Measurements from ENCODE around the gene SORBS2. TPM values are rescaled to one million over a fixed set of nuclear protein-coding genes. Genes with fewer than 3 reads are reported as not detected.
A peak's percentile ranks its signal among the peaks of the same experiment; 100 is the strongest.
"Not testable (repeated sequence)": the region's sequence is repeated elsewhere in the genome, so short reads cannot be mapped to it uniquely, and the experiment has no call there.

The SORBS2 gene
- total RNA-seq (2021) = 29.5 to 44.5 TPM (median 31.4 TPM) in 3 replicates
- percentile 59 among the genes with signal in this experiment for Bru-seq, nascent RNA
- long read RNA-seq, experiment 1, full-length matches to known transcripts = 3 of 64 reads
- long read RNA-seq, experiment 1, partial matches to known transcripts = 11 of 64 reads
- long read RNA-seq, experiment 1, other reads (novel, unspliced or antisense) = 50 of 64 reads
- long read RNA-seq, experiment 2, partial matches to known transcripts = 3 of 20 reads
- long read RNA-seq, experiment 2, other reads (novel, unspliced or antisense) = 17 of 20 reads
- long read RNA-seq, experiment 3, partial matches to known transcripts = 2 of 8 reads
- long read RNA-seq, experiment 3, other reads (novel, unspliced or antisense) = 5 of 8 reads

- POLR2A ChIA-PET = no interaction called here
- peak within 1 kb of the TSS; percentile 77 for H3K27ac Mint-ChIP-seq
- CTCF ChIA-PET = interaction anchor here (0.7 to 1.1 kb wide), 5 partner anchors 27 to 227 kb away, joined by 3 to 5 read pairs (median 4); no protein-coding TSS in a partner anchor
- peak within 1 kb of the TSS; percentile 34 for H3K4me3 Mint-ChIP-seq
- 0 out of 2 replicates have a peak, but pooled peaks cover 1% of the 10 kb centered on the region for H3K9me3 Mint-ChIP-seq
- H3K4me1 Mint-ChIP-seq = peaks cover 50% of the 10 kb centered on the region
- peak; percentile 77 for ATAC-seq
- H3K36me3 Mint-ChIP-seq = no peaks in the 10 kb centered on the region
- no peak for DNase-seq (ENCODE audit: low spot score)
- H3K27me3 Mint-ChIP-seq (ENCODE audit: low read depth) = no peaks in the 10 kb centered on the region; the same call in 1 of the 2 replicates
- TF ChIP-seq MLX (CRISPR knock-in tag; IDR thresholded peaks at IDR 0.05) = no peak
- no peak for TF ChIP-seq E2F4 (CRISPR knock-in tag; IDR thresholded peaks at IDR 0.05; ENCODE audit: borderline replicate concordance, low read depth)
- no peak for TF ChIP-seq SMAD4 (CRISPR knock-in tag; IDR thresholded peaks at IDR 0.05)
- no peak for TF ChIP-seq MXD4 (CRISPR knock-in tag; IDR thresholded peaks at IDR 0.05; ENCODE audit: borderline replicate concordance)
- TF ChIP-seq E2F1 (CRISPR knock-in tag; IDR thresholded peaks at IDR 0.05) = no peak
- no peak for TF ChIP-seq JAZF1 (CRISPR knock-in tag; IDR thresholded peaks at IDR 0.05)
Observed at GRCh38 chr4:185811509-185812364, at the start of gene SORBS2. SORBS2 (minus strand) TSS chr4:185812194; CDS start chr4:185690571, 121,623 bp downstream.

GRCh38 chr4:185859111-185859510 lies 47.1 kb upstream of the SORBS2 start:
- ChIA-PET POLR2A (no interaction called here), CTCF (no interaction called here)
- no peak for ATAC-seq
- Mint-ChIP-seq H3K9me3 (peaks cover 57% of the 10 kb centered on the region), H3K27ac (peak overlapping the region; percentile 47; the same call in 1 of the 2 replicates), H3K27me3 (ENCODE audit: low read depth) (peaks cover 16% of the 10 kb centered on the region), H3K4me3 (no peak overlapping the region), H3K36me3 (peaks cover 46% of the 10 kb centered on the region), H3K4me1 (peaks cover 9% of the 10 kb centered on the region)
- TF ChIP-seq PRRX2 (CRISPR knock-in tag; IDR thresholded peaks at IDR 0.05) (no peak), MYBL2 (CRISPR knock-in tag; IDR thresholded peaks at IDR 0.05) (no peak), NR3C1 (CRISPR knock-in tag; conservative IDR thresholded peaks at IDR 0.05; ENCODE audit: low read depth) (no peak)
- no peak for DNase-seq (ENCODE audit: low spot score)

GRCh38 chr4:185857561-185857960 lies 45.6 kb upstream of the SORBS2 start:
- peaks cover 65% of the 10 kb centered on the region for H3K9me3 Mint-ChIP-seq
- H3K4me3 Mint-ChIP-seq; ATAC-seq; CTCF ChIA-PET; DNase-seq (ENCODE audit: low spot score); H3K27ac Mint-ChIP-seq; POLR2A ChIA-PET: not testable (repeated sequence)
- peaks cover 46% of the 10 kb centered on the region for H3K36me3 Mint-ChIP-seq
- peaks cover 16% of the 10 kb centered on the region for H3K27me3 Mint-ChIP-seq (ENCODE audit: low read depth)
- peaks cover 12% of the 10 kb centered on the region for H3K4me1 Mint-ChIP-seq

GRCh38 chr4:185853841-185854240 lies 41.8 kb upstream of the SORBS2 start:
- peaks cover 64% of the 10 kb centered on the region for H3K36me3 Mint-ChIP-seq
- ATAC-seq = no peak
- ChIA-PET CTCF (interaction anchor here (1.1 kb wide), 1 partner anchor 168 kb away, joined by 3 read pairs; no protein-coding TSS in a partner anchor), POLR2A (no interaction called here)
- peaks cover 77% of the 10 kb centered on the region for H3K9me3 Mint-ChIP-seq
- 0 out of 2 replicates have a peak, but pooled peaks cover 3% of the 10 kb centered on the region for H3K4me1 Mint-ChIP-seq
- H3K27ac Mint-ChIP-seq = no peak overlapping the region
- no peak overlapping the region for H3K4me3 Mint-ChIP-seq
- H3K27me3 Mint-ChIP-seq (ENCODE audit: low read depth) = peaks cover 16% of the 10 kb centered on the region
- no peak for DNase-seq (ENCODE audit: low spot score)
- TF ChIP-seq GRHL2 (CRISPR knock-in tag; IDR thresholded peaks at IDR 0.05; ENCODE audit: insufficient replicate concordance, severe bottlenecking) (no peak), ARID4B (CRISPR knock-in tag; IDR thresholded peaks at IDR 0.05; ENCODE audit: borderline replicate concordance) (no peak), IRF1 (CRISPR knock-in tag; IDR thresholded peaks at IDR 0.05) (no peak), ELF4 (CRISPR knock-in tag; IDR thresholded peaks at IDR 0.05; ENCODE audit: low read depth) (no peak), FOXK1 (CRISPR knock-in tag; IDR thresholded peaks at IDR 0.05) (no peak), FOXP1 (CRISPR knock-in tag; IDR thresholded peaks at IDR 0.05; ENCODE audit: borderline replicate concordance) (no peak), PRRX2 (CRISPR knock-in tag; IDR thresholded peaks at IDR 0.05) (no peak), GTF2I (CRISPR knock-in tag; conservative IDR thresholded peaks at IDR 0.05) (no peak), ZMAT4 (CRISPR knock-in tag; IDR thresholded peaks at IDR 0.05) (no peak)

Data from WTC11 (cell line).